Stimulated activated CD4-positive, alpha-beta T cell treated with anti-CD3 and anti-CD28 coated beads, Interleukin-2, amount 100 ng/mL, for 24 hours (primary cell): Measurements from ENCODE around the gene ISX.

Experiments used
- DNase-seq, 2 donors: peaks; one replicate each; pipeline ENCODE4 v3.0.0-alpha.2; 2020

ISX gene

DNA sequence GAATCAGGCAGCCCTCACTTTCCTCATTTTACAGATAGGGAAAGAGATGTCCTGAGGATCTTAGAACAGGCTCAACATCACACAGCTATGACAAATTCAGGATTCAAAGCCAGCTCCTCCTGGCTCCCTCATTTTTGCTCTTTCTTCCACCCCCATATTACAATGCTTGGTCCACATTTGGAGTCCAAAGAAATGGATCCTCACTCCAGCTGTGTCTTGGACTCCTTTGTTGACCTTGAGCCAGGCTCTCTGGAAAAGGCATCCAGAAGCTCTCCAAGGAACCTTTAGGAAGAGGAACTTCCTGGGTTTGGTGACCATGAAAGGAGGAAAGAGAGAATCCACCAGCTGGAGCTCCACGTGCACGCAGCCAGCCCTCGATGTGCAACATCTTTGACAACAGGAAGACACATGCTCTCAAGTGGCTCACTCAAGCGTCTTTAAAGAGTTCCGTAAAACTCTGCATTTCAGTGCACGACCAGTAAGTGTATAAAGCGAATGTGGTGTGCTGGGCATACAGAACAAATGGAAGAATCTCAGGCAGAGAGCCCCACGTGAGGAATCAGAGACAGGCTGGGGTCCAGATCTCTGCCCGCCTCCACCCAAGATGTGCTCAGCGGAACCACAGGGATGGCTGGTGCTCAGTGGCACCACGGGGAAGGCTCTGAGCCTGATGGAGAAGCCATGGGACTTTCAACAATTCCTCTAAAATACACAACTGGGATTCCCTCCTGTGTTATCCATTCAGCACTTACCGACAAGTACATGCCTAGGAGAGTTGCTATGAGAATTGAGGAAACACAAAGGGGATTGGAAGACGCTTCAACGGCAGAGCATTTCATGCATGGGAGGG lies 48.4 kb downstream of the ISX start:
- no peak for DNase-seq

GRCh38 chr22:35115515-35115914 lies 49.6 kb downstream of the ISX start:
- no peak for DNase-seq

- no peak for DNase-seq
Observed at GRCh38 chr22:35116269-35116668, 50.3 kb downstream of the ISX start.

- no peak for DNase-seq
Observed at GRCh38 chr22:35116817-35117216, 50.9 kb downstream of the ISX start.

DNA sequence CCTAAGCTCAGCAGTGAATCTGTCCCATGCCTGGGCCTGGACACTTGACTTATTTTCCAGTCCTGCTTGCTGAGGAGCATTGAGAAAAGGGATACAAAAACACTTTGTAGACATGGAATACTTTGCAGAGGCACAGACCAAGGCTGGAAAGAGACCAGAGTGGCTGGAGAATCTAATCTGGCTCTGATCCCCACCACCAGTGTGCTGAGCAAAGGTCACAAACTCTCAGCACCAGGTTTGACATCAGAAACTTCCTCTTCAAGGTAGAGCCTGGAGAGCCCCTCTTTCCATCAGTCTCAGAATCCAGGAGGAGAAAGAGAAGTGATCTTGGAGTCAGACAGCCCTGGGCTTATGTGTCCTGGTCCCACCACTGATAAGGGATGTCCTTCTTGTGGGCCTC lies 53.5 kb downstream of the ISX start:
- DNase-seq: no peak

GRCh38 chr22:35124691-35125219 lies 58.8 kb downstream of the ISX start:
- no peak for DNase-seq

DNA sequence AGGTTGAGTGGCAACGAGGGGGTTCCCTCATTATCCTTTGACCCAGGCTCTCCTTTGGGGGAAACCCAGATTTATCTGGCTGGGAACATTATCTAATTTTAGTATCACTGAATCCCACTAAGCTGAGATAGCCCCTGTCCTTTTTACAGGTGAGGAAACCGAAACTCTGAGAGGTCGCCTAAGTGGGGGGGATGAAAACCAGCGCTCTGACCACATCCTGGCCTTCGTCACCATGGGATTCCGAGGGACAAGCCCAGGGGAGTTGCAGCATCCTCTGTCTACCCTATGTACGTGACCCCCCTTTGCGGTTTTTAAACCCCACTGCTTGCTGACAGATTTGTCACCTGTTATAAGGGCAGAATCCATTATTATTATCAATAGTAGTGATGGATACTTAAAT lies 61.0 kb downstream of the ISX start:
- DNase-seq: no peak

DNA sequence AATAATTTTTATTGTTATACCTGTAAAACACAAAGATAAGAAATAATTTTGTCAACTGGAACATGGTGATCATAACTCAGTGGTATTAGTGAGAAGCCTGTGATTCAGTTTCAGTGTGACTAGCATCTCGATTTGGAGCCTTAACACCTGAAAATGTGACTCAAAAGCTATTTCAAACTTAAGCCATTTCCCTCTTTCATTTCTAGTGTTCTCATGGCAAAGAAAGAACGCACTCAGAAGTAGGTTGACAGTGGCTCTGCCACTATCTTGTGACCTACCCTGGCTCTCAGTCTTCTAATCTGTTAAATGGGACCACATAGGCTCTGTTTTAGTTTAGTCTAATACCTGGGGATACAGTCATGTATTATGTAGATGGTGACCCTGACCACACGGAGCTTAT lies 62.7 kb downstream of the ISX start:
- DNase-seq: no peak

DNA sequence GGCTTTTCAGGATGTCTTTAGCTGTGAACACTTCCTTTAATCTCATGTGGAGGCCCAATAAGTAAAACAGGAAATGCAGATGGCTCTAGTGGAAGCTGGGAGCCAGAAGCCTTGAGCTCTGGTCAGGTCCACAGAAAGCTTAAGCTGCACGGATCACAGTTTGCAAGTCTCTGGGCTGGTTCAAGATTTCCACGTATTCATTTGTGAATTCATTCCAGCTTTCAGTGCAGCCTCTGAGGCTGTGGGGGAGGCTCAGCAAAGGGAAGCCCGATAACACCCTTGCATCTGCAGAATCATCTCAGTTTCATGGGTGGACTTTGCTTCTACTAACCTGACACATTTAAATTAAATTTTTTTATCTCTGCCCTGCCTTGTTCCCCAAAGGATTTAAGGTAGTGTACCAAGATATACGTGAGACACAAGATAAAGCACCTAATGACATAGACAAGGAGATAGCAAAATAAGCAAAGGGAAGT lies 65.6 kb downstream of the ISX start:
- DNase-seq: no peak

- DNase-seq: no peak
Observed at GRCh38 chr22:35132568-35132967, 66.6 kb downstream of the ISX start.

- no peak for DNase-seq
Observed at GRCh38 chr22:35133702-35134380, 67.9 kb downstream of the ISX start.

GRCh38 chr22:35134637-35135036 lies 68.7 kb downstream of the ISX start:
- no peak for DNase-seq

- no peak for DNase-seq
Observed at GRCh38 chr22:35135165-35135564, 69.2 kb downstream of the ISX start.
